Naive thymus-derived CD8-positive, alpha-beta T cell (primary cell): ENCODE results near the gene GIGYF1. TPM values are rescaled to one million over a fixed set of nuclear protein-coding genes. Genes with fewer than 3 reads are reported as not detected.
"Not testable (repeated sequence)": the region's sequence is repeated elsewhere in the genome, so short reads cannot be mapped to it uniquely, and the experiment has no call there.

Experiments
- ATAC-seq, 2 donors: fragments of 150-1000 bp; cut with Tn5 transposase in 1 of 2; sonication (Bioruptor Pico), chemical (Tn5 transposase) in 1 of 2; 1 replicate in 1 of 2; 2 replicates in 1 of 2; pipeline ENCODE4 v1.10.0; 2021; ENCODE audit warnings: mild to moderate bottlenecking in 2 of 2, moderate library complexity in 2 of 2
- POLR2A ChIA-PET: fragments of 350-600 bp; sonication (Branson Sonifier 250); formaldehyde crosslinking; loops from one replicate; lab custom pipeline; 2021; ENCODE audit warnings: antibody characterized with exemption; lab: Charles Lee
- DNase-seq, 10 donors: peaks; one replicate each; pipeline versions ENCODE4 v3.0.0 to v3.0.0-alpha.2; 2020 to 2022
- H3K27ac Mint-ChIP-seq, 10 donors: one replicate each; pipeline ENCODE4 v1.8.0; 2020 to 2022; ENCODE audit warnings: mild to moderate bottlenecking in 10 of 10, mixed read lengths in 10 of 10, moderate library complexity in 4 of 10, inconsistent platforms in 1 of 10
- H3K27me3 Mint-ChIP-seq, 5 donors: one replicate each; pipeline ENCODE4 v1.8.0; 2021 to 2022; ENCODE audit warnings: mixed read lengths in 5 of 5
- H3K36me3 Mint-ChIP-seq, 3 donors: one replicate each; pipeline ENCODE4 v1.8.0; 2020 to 2022; ENCODE audit warnings: mixed read lengths in 3 of 3, mild to moderate bottlenecking in 2 of 3, inconsistent platforms in 1 of 3
- H3K4me1 Mint-ChIP-seq, 4 donors: one replicate each; pipeline ENCODE4 v1.8.0; 2021 to 2022; ENCODE audit warnings: mixed read lengths in 4 of 4
- H3K4me3 Mint-ChIP-seq, 10 donors: one replicate each; pipeline ENCODE4 v1.8.0; 2020 to 2022; ENCODE audit warnings: mild to moderate bottlenecking in 10 of 10, mixed read lengths in 10 of 10, moderate library complexity in 6 of 10, inconsistent platforms in 1 of 10
- H3K9me3 Mint-ChIP-seq, 9 donors: one replicate each; pipeline ENCODE4 v1.8.0; 2020 to 2022; ENCODE audit warnings: mixed read lengths in 9 of 9, mild to moderate bottlenecking in 3 of 9, inconsistent platforms in 1 of 9, moderate library complexity in 1 of 9
- polyA plus RNA-seq, 3 donors: library from polyadenylated mRNA; unstranded; fragments of 300-500 nt; fragmentation: Illumina TruSeq; gene quantifications; one replicate each; pipeline ENCODE4 v1.2.3, GENCODE V29; 2021
- total RNA-seq, 8 experiments: library from RNA in 2 of 8; stranded (reverse) in 2 of 8; gene quantifications; one replicate each; pipeline ENCODE4 v1.2.3 and lab custom pipeline; 2021 to 2026

Gene GIGYF1
- total and polyA plus RNA-seq, 5 experiments from 2014 or later = 0.83 to 122 (median 3.0) TPM

DNA sequence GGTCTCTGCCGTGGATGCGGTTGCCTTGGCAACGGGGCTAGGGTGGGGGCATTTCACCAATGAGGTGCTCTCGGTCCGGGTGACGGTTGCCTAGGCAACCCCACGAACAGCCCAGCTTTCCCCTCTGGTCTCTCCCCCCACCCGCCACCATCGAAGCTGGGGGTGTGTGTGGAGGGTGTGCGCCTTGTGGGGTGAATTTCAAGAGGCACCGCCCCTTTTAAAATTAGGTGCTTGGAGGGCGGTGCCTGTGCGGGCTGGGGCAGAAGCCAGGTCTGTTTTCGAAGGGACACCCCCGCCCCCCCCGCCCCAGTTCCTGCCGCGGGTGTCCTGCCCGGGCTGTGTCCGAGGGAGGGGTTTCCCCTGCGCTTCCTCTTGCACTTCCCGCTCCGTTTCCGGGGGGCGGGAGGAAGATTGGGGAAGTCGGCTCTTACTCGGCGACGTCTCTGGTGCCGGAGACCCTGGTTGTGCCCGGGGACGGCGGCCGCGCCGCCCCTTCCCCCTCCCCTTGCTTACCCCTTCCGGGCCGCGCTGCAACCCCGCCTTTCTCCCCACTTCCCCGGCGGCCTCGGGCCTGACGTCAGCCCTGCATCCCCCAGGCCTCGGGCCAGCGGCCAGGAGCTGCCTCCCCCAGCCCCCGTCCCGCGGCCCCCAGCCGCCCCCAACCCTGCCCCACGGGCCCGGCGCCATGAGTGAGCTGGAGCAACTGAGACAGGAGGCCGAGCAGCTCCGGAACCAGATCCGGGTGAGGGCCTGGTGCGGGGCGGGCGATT lies 18.3 kb downstream of the GIGYF1 start:
- H3K9me3 Mint-ChIP-seq = no peaks in the 10 kb centered on the region
- H3K4me3 Mint-ChIP-seq = peak overlapping the region; percentile 85 to 95 (median 90)
- POLR2A ChIA-PET = interaction anchor here (0.5 to 11.9 kb wide), 12 partner anchors 15 to 413 kb away, joined by 3 to 170 read pairs (median 8); partner anchors contain the start of genes FBXO24, GIGYF1, LRCH4 and MOSPD3
- peaks cover 13 to 42% (median 38%) of the 10 kb centered on the region in 4 donors for H3K4me1 Mint-ChIP-seq
- DNase-seq (peak; percentile 77 to 98 (median 92)), ATAC-seq (peak; percentile 62 to 69)
- H3K27me3 Mint-ChIP-seq = no peaks in the 10 kb centered on the region
- H3K27ac Mint-ChIP-seq = peak overlapping the region; percentile 79 to 97 (median 94)
- peaks cover 0 to 34% (median 0%) of the 10 kb centered on the region in 3 donors for H3K36me3 Mint-ChIP-seq

DNA sequence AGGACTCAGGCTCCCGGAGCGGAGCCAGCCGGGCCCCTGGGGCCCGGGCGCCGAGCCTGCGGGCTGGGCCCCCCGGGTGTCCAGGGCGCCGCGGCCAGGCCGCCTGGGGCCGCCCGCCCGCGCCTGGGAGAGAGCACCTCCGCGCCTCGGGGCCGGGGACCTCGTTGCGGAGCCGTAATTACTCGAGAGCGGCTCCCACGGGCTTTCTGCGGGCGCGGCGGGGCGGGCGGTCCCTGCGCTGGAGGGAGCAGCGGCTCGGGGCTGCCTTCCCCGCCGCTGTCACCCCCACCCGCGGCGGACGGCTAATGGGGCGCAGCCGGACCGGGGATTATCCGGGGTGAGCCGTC lies 19.0 kb downstream of the GIGYF1 start:
- Mint-ChIP-seq H3K4me1 (peaks cover 9 to 35% (median 31%) of the 10 kb centered on the region in 4 donors), H3K4me3 (peak overlapping the region; percentile 94 to 97 (median 96)), H3K9me3 (no peaks in the 10 kb centered on the region), H3K27ac (peak overlapping the region in 7 of 10 donors; percentile 84 to 99 (median 95)), H3K36me3 (peaks cover 0 to 31% (median 0%) of the 10 kb centered on the region in 3 donors), H3K27me3 (no peaks in the 10 kb centered on the region)
- DNase-seq (peak in 1 of 10 donors; percentile 52), ATAC-seq (peak; percentile 7 to 9)
- POLR2A ChIA-PET = interaction anchor here (0.5 to 11.9 kb wide), 13 partner anchors 8 to 246 kb away, joined by 3 to 170 read pairs (median 7); partner anchors contain the start of genes FBXO24, GIGYF1, LRCH4 and MOSPD3

DNA sequence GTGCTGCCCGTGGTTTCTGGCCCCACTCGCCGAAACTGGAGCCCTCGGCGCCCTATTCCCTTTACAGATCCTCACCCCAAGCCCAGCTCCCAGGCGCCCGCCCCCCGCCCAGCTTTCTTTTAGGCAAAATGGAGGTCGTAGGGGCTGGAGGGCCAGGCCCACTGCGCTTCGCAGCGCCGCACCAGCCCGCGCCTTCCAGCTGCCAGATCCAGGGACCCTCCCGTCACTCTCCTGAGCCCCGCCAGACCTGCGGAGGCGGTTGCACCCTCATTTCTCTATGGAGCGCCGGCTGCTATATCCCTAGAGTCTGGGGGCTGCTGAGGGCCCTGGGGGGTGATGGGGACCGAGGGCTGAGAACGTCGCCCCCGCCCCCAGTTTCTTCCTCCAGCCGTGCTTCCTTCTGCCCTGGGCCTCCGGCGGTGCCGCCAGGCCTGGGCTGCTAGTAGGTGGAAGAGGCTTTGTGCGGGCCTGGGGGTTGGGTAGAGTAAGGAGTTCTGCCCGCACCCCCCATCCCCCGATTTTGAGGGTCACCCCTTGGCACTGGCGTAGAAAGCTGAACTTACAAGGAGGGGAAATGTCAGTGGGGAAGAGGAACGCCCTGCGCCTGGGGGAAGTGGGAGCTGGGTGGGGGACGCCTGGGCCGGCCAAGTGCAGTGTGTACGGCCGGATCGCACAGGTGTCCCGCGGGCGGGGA lies 19.5 kb downstream of the GIGYF1 start:
- peak in 5 of 10 donors; percentile 36 to 61 (median 47) for DNase-seq

DNA sequence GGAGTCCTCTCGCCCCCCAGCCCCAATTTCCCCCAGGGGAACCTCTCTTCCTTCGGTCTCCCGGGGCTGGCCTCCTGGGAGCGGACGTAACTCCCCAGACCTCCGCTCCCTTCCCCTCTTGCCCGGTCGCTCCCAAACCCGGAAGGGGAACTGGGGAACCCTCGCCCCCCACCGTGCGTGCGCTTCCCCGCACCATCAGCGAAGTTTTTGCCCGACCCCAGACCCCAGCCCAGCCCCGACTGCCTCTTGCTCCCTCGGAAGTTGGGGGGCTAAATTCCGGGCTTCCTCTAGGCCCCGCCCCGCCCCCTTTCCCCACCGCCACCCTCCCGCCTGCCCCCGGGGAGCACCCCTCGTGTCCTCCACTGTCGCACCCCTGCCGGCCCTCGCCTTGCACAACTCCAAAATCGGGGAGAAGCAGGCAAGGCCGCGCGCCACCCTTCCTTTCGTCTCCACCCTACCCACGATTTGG lies 20.1 kb downstream of the GIGYF1 start:
- ATAC-seq = no peak

More for the DNA sequence above, 19.5 kb downstream of the GIGYF1 start:
- Mint-ChIP-seq H3K27ac (peak overlapping the region; percentile 84 to 99 (median 97)), H3K27me3 (no peaks in the 10 kb centered on the region), H3K9me3 (no peaks in the 10 kb centered on the region), H3K36me3 (peaks cover 0 to 26% (median 0%) of the 10 kb centered on the region in 3 donors), H3K4me3 (peak overlapping the region; percentile 94 to 97 (median 96)), H3K4me1 (peaks cover 8 to 30% (median 27%) of the 10 kb centered on the region in 4 donors)
- POLR2A ChIA-PET = interaction anchor here (0.5 to 11.9 kb wide), 15 partner anchors 9 to 246 kb away, joined by 3 to 170 read pairs (median 5); partner anchors contain the start of genes FBXO24, GIGYF1, LRCH4 and MEPCE
- ATAC-seq = peak in 1 of 2 donors; percentile 0

DNA sequence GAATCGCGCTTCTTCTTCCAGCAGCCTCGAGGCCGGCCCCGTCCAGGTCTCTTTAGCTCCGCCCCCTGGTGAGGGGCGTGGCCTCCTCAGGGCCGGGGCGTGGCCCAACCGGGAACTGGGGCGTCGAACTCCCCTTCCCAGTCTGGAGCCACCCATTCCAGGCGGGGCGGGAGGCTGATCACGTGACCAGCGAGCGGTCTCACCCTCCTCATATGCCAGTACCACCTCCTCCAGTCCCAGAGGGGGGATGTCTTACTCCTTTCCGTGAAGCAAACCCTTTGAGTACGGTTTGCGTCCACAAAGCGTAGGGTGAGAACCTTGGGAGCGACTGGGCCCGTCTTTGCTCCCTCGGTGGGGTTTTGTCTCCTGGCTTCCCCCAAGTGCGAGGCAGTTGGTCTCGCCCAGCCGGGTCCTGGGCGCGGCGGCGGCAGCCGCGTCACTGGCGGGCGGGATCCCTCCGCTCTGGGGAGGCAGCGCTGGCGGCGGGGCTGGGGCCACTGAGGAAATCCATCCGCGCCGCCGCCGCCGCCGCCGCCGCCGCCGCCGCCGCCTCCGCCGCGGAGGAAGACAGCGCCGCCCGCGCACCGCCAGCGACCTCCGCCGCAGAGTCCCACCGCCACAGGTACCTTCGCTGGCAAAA lies 20.6 kb downstream of the GIGYF1 start, which contains the start of gene GNB2:
GNB2 (plus strand) TSS at position 439 of the 640 bp plus-strand sequence. CDS start 2,526 bp downstream, outside the sequence.
- peak; percentile 53 to 55 for ATAC-seq
- POLR2A ChIA-PET = interaction anchor here (0.6 to 7.3 kb wide), 16 partner anchors 13 to 245 kb away, joined by 3 to 100 read pairs (median 4); partner anchors contain the start of genes FBXO24, LRCH4, MEPCE and MOSPD3
- peak; percentile 92 to 97 (median 96) for DNase-seq
- Mint-ChIP-seq H3K27ac (peak within 1 kb of the TSS; percentile 84 to 99 (median 97)), H3K4me1 (peaks cover 8 to 22% (median 21%) of the 10 kb centered on the region in 4 donors), H3K27me3 (no peaks in the 10 kb centered on the region), H3K9me3 (no peaks in the 10 kb centered on the region), H3K4me3 (peak within 1 kb of the TSS; percentile 94 to 97 (median 96)), H3K36me3 (peaks cover 0 to 17% (median 0%) of the 10 kb centered on the region in 3 donors)

More for the DNA sequence above, 20.1 kb downstream of the GIGYF1 start:
- POLR2A ChIA-PET = interaction anchor here (0.7 to 11.9 kb wide), 12 partner anchors 9 to 245 kb away, joined by 3 to 170 read pairs (median 5); partner anchors contain the start of genes FBXO24, GIGYF1, LRCH4 and MEPCE
- H3K36me3 Mint-ChIP-seq = peaks cover 0 to 20% (median 0%) of the 10 kb centered on the region in 3 donors
- H3K4me3 Mint-ChIP-seq = peak overlapping the region; percentile 94 to 97 (median 96)
- H3K9me3 Mint-ChIP-seq = no peaks in the 10 kb centered on the region
- H3K27ac Mint-ChIP-seq = peak overlapping the region; percentile 84 to 99 (median 97)
- H3K27me3 Mint-ChIP-seq = no peaks in the 10 kb centered on the region
- peak in 6 of 10 donors; percentile 27 to 78 (median 54) for DNase-seq
- H3K4me1 Mint-ChIP-seq = peaks cover 8 to 24% (median 22%) of the 10 kb centered on the region in 4 donors

DNA sequence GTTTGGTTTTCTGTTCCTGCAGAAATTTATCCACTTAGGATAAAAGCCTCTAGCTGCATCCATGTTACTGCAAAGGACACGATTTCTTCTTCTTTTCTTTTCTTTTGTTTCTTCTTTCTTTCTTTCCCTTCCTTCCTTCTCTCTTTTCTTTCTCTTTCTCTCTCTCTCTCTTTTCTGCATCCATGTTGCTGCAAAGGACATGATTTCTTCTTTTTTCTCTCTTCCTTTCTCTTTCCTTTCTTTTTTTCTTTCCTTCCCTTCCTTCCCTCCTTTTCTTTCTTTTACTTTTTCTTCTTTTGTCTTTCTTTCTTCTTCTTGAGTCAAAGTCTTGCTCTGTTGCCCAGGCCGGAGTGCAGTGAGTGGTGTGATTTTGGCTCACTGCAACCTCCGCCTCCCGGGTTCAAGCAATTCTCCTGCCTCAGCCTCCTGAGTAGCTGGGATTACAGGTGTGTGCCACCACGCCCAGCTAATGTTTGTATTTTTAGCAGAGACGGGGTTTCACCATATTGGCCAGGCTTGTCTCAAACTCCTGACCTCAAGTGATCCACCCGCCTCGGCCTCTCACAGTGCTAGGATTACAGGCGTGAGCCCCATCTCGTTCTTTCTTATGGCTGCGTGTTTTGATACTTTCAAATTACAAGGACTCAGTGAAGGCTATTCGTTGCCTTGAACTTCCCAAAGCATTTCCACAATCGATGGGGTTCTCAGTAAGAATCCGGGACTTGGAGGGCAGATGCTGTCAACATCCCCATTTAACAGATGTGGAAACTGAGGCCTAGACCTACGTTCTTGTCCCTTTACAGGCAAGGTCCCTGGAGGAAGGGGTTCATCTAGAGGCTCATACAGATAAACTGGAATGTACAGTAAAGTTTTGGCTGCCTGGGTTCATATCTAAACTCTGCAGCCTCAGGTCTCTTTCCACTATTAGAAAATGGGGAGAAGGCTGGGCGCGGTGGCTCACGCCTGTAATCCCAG lies 22.4 kb downstream of the GIGYF1 start:
- peaks cover 8 to 11% (median 10%) of the 10 kb centered on the region in 4 donors for H3K4me1 Mint-ChIP-seq
- POLR2A ChIA-PET = interaction anchor here (0.7 to 1.6 kb wide), 6 partner anchors 34 to 243 kb away, joined by 3 to 13 read pairs (median 6); partner anchors contain the start of genes MOSPD3, POP7 and ZCWPW1
- H3K27ac Mint-ChIP-seq = peak overlapping the region in 5 of 10 donors; percentile 12 to 99 (median 31)
- peak overlapping the region in 4 of 10 donors; percentile 20 to 95 (median 38) for H3K4me3 Mint-ChIP-seq
- DNase-seq (no peak), ATAC-seq (no peak)
- no peaks in the 10 kb centered on the region for H3K9me3 Mint-ChIP-seq
- peaks cover 0 to 3% (median 0%) of the 10 kb centered on the region in 3 donors for H3K36me3 Mint-ChIP-seq
- peaks cover 0 to 5% (median 0%) of the 10 kb centered on the region in 5 donors for H3K27me3 Mint-ChIP-seq

DNA sequence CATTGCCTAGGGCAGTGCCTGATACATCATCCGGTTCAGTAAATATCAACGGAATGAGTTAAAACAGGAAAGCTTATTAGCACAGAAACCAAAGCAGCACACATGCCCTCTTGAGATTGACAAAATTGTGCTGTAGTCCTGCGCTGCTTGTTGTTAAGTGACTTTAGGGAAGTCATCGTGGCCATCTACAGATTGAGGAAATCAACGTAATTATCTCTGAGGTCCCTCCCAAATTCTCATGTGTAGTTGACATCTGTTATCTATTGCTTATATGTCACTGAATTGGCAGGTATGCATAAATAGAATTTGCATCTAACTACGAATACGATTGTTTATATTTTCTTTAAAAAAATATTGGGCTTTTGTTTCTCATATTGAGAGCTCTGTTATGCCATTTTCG lies 24.0 kb downstream of the GIGYF1 start:
- no peaks in the 10 kb centered on the region for H3K36me3 Mint-ChIP-seq
- peaks cover 6 to 7% (median 6%) of the 10 kb centered on the region in 4 donors for H3K4me1 Mint-ChIP-seq
- H3K9me3 Mint-ChIP-seq = no peaks in the 10 kb centered on the region
- H3K27me3 Mint-ChIP-seq = peaks cover 0 to 5% (median 0%) of the 10 kb centered on the region in 5 donors
- ATAC-seq (no peak), DNase-seq (no peak)
- POLR2A ChIA-PET = interaction anchor here (0.8 to 1.1 kb wide), 3 partner anchors 10 to 42 kb away, joined by 3 to 5 read pairs (median 3); no protein-coding TSS in a partner anchor
- H3K27ac Mint-ChIP-seq = no peak overlapping the region
- peak overlapping the region in 1 of 10 donors; percentile 11 for H3K4me3 Mint-ChIP-seq

DNA sequence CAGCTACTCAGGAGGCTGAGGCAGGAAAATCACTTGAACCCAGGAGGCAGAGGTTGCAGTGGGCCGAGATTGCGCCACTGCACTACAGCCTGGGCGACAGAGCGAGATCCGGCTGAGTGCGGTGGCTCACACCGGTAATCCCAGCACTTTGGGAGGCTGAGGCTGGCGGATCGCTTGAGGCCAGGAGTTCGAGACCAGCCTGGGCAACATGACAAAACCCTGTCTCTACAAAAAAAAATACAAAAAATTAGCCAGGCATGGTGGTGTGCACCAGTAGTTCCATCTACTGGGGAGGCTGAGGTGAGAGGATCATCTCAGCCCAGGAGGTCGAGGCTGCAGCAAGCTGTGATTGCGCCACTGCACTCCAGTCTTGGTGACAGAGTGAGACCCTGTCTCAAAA lies 24.9 kb downstream of the GIGYF1 start:
- H3K4me1 Mint-ChIP-seq, H3K27ac Mint-ChIP-seq, DNase-seq, H3K36me3 Mint-ChIP-seq, ATAC-seq, H3K4me3 Mint-ChIP-seq, H3K9me3 Mint-ChIP-seq, H3K27me3 Mint-ChIP-seq: not testable (repeated sequence)
- POLR2A ChIA-PET = interaction anchor here (0.8 to 1.3 kb wide), 4 partner anchors 11 to 56 kb away, joined by 3 to 5 read pairs (median 4); no protein-coding TSS in a partner anchor

DNA sequence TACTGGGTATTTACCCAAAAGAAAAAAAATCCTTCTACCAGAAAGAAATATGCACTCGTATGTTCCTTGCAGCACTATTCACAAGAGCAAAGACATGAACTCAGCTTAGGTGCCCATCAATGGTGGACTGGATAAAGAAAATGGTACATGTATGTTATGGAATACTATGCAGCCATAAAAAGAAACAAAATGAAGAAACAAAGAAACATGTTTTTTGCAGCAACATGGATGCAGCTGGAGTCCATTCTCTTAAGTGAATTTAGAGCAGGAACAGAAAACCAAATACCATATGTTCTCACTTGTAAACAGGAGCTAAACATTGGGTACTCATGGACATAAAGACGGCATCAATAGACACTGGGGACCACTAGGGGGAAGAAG lies 26.0 kb downstream of the GIGYF1 start:
- H3K27me3 Mint-ChIP-seq = peaks cover 0 to 5% (median 0%) of the 10 kb centered on the region in 5 donors
- no peaks in the 10 kb centered on the region for H3K9me3 Mint-ChIP-seq
- no peak for ATAC-seq
- peak overlapping the region in 1 of 10 donors; percentile 8 for H3K4me3 Mint-ChIP-seq
- DNase-seq = no peak
- peaks cover 3 to 5% (median 4%) of the 10 kb centered on the region in 4 donors for H3K4me1 Mint-ChIP-seq
- H3K36me3 Mint-ChIP-seq = no peaks in the 10 kb centered on the region
- peak overlapping the region in 1 of 10 donors; percentile 21 for H3K27ac Mint-ChIP-seq
- POLR2A ChIA-PET = interaction anchor here (1.2 to 1.3 kb wide), 2 partner anchors 11 to 55 kb away, joined by 3 to 4 read pairs; no protein-coding TSS in a partner anchor

DNA sequence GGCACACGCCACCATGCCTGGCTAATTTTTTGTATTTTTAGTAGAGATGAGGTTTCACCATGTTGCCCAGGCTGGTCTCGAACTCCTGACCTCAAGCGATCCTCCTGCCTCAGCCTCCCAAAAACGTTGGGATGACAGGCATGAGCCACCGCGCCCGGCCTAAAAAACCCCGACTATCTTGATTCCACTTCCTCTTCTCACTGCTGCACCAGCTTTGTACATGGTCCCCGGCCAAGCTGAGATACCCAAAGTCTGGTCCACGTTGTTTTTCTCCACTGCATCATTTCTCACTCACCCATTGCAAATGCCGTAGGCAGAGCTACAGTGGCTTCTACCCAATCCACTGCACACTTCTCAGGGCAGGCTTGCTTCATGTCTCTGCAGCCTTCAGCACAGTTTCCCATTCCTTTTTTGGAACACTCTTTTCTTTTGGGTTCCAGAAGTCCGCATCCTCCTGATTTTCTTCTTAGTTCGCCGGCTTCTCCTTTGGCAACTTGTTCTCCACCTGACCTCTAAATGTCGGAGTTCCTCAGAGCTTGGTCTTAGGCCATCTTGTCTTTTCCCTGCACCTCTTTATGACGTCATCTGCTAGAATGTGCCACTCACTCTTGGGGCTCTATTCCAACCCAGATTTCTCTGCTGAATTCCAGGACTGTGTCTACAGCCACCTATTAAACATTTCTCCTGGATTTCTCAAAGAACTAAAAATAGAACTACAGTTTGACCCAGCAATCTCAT lies 26.6 kb downstream of the GIGYF1 start:
- DNase-seq (no peak), ATAC-seq (no peak)
- no peaks in the 10 kb centered on the region for H3K9me3 Mint-ChIP-seq
- peaks cover 0 to 5% (median 0%) of the 10 kb centered on the region in 5 donors for H3K27me3 Mint-ChIP-seq
- no peak overlapping the region for H3K27ac Mint-ChIP-seq
- H3K4me1 Mint-ChIP-seq = peaks cover 0 to 4% (median 1%) of the 10 kb centered on the region in 4 donors
- POLR2A ChIA-PET = interaction anchor here (1.2 to 1.3 kb wide), 2 partner anchors 10 to 55 kb away, joined by 3 to 4 read pairs; no protein-coding TSS in a partner anchor
- no peaks in the 10 kb centered on the region for H3K36me3 Mint-ChIP-seq
- peak overlapping the region in 1 of 10 donors; percentile 10 for H3K4me3 Mint-ChIP-seq
